Body of pancreas (tissue), 4 donors: ENCODE data around the gene CRYBB3.
A peak's percentile ranks its signal among the peaks of the same experiment; 100 is the strongest.

ENCODE experiments used
- POLR2A ChIP-seq, 3 donors: fragments of 450-650 bp; IDR thresholded peaks; one replicate each; pipeline ENCODE4 v1.6.1; 2016; ENCODE audit warnings: antibody characterized with exemption in 3 of 3, mild to moderate bottlenecking in 2 of 3
- TF ChIP-seq, protein P1 (sequence below), 7 experiments: fragments of 450-650 bp in 4 of 7; fragments of 200-600 bp in 3 of 7; sonication (generic) in 3 of 7; IDR thresholded peaks; one replicate each; pipeline ENCODE4 v1.5.1; 2016 to 2019; ENCODE audit warnings: antibody characterized with exemption in 7 of 7

GRCh38 chr22:25172153-25172552 is 27.5 kb upstream of the CRYBB3 start:
- TF ChIP-seq, protein P1, sequence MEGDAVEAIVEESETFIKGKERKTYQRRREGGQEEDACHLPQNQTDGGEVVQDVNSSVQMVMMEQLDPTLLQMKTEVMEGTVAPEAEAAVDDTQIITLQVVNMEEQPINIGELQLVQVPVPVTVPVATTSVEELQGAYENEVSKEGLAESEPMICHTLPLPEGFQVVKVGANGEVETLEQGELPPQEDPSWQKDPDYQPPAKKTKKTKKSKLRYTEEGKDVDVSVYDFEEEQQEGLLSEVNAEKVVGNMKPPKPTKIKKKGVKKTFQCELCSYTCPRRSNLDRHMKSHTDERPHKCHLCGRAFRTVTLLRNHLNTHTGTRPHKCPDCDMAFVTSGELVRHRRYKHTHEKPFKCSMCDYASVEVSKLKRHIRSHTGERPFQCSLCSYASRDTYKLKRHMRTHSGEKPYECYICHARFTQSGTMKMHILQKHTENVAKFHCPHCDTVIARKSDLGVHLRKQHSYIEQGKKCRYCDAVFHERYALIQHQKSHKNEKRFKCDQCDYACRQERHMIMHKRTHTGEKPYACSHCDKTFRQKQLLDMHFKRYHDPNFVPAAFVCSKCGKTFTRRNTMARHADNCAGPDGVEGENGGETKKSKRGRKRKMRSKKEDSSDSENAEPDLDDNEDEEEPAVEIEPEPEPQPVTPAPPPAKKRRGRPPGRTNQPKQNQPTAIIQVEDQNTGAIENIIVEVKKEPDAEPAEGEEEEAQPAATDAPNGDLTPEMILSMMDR (IDR thresholded peaks at IDR 0.05): peak in 5 of 7 experiments; percentile 17 to 56 (median 41)
- TF ChIP-seq POLR2A (IDR thresholded peaks at IDR 0.05): no peak
